ENCODE data around the gene THSD1.

The THSD1 gene

GRCh38 chr13:52385870-52386269 is 20.1 kb downstream of the THSD1 start (continued):
- no peak for TF ChIP-seq ZNF747 (tag by site-specific recombination; IDR thresholded peaks at IDR 0.05)
- no peak for TF ChIP-seq ZNF529 (tag by site-specific recombination; IDR thresholded peaks at IDR 0.05; ENCODE audit: insufficient replicate concordance)
- TF ChIP-seq ZNF670 (tag by site-specific recombination; IDR thresholded peaks at IDR 0.05; ENCODE audit: low read depth) = no peak
- TF ChIP-seq ZNF785 (tag by site-specific recombination; IDR thresholded peaks at IDR 0.05) = no peak
- TF ChIP-seq ZSCAN23 (tag by site-specific recombination; IDR thresholded peaks at IDR 0.05) = no peak
- TF ChIP-seq ZNF169 (tag by site-specific recombination; IDR thresholded peaks at IDR 0.05) = no peak

- H3K36me3 ChIP-seq (ENCODE audit: control insufficient read depth in 2 of 2, insufficient read depth in 1 of 2, low read length in 2 of 2) = no peaks in the 10 kb centered on the region
- H3K4me1 ChIP-seq (ENCODE audit: control insufficient read depth, insufficient read depth, low read length) = no peaks in the 10 kb centered on the region
- TF ChIP-seq OSR2 (tag by site-specific recombination; IDR thresholded peaks at IDR 0.05) (no peak), ZNF221 (tag by site-specific recombination; IDR thresholded peaks at IDR 0.05; ENCODE audit: borderline replicate concordance) (no peak), ZNF175 (tag by site-specific recombination; IDR thresholded peaks at IDR 0.05) (no peak), CTCF (tag by site-specific recombination; IDR thresholded peaks at IDR 0.05) (no peak), ZNF280D (tag by site-specific recombination; IDR thresholded peaks at IDR 0.05) (no peak), ZNF362 (tag by site-specific recombination; IDR thresholded peaks at IDR 0.05) (no peak), ZFP37 (tag by site-specific recombination; IDR thresholded peaks at IDR 0.05) (no peak), ZNF48 (tag by site-specific recombination; IDR thresholded peaks at IDR 0.05) (no peak), ZNF600 (tag by site-specific recombination; IDR thresholded peaks at IDR 0.05) (no peak), ZNF544 (tag by site-specific recombination; IDR thresholded peaks at IDR 0.05) (no peak), ZNF37A (tag by site-specific recombination; IDR thresholded peaks at IDR 0.05) (no peak)
- H3K4me3 ChIP-seq (ENCODE audit: low read depth, low read length) = no peak overlapping the region
- CTCF ChIA-PET = no interaction called here
- H3K27ac ChIP-seq (ENCODE audit: extremely low read depth, low read depth, low read length) = no peak overlapping the region
- H3K9me3 ChIP-seq (ENCODE audit: control insufficient read depth, insufficient read depth, low read depth, low read length) = no peaks in the 10 kb centered on the region
- POLR2A ChIA-PET = no interaction called here
Measured at GRCh38 chr13:52383366-52383765, 22.6 kb downstream of the THSD1 start.

- no peak overlapping the region for H3K4me3 ChIP-seq (ENCODE audit: low read depth, low read length)
- ChIA-PET CTCF (no interaction called here), POLR2A (no interaction called here)
- no peak overlapping the region for H3K27ac ChIP-seq (ENCODE audit: extremely low read depth, low read depth, low read length)
- H3K9me3 ChIP-seq (ENCODE audit: control insufficient read depth, insufficient read depth, low read depth, low read length) = no peaks in the 10 kb centered on the region
- no peaks in the 10 kb centered on the region for H3K4me1 ChIP-seq (ENCODE audit: control insufficient read depth, insufficient read depth, low read length)
- H3K36me3 ChIP-seq (ENCODE audit: control insufficient read depth in 2 of 2, insufficient read depth in 1 of 2, low read length in 2 of 2) = no peaks in the 10 kb centered on the region
- no peak for TF ChIP-seq ZNF221 (tag by site-specific recombination; IDR thresholded peaks at IDR 0.05; ENCODE audit: borderline replicate concordance)
- no peak for TF ChIP-seq ZNF624 (tag by site-specific recombination; IDR thresholded peaks at IDR 0.05)
- no peak for TF ChIP-seq SALL2 (tag by site-specific recombination; IDR thresholded peaks at IDR 0.05; ENCODE audit: borderline replicate concordance)
- no peak for TF ChIP-seq ZNF514 (tag by site-specific recombination; IDR thresholded peaks at IDR 0.05)
- TF ChIP-seq ZBTB8A (tag by site-specific recombination; IDR thresholded peaks at IDR 0.05) = no peak
- TF ChIP-seq ZNF148 (tag by site-specific recombination; IDR thresholded peaks at IDR 0.05; ENCODE audit: borderline replicate concordance) = no peak
- TF ChIP-seq GLI4 (tag by site-specific recombination; IDR thresholded peaks at IDR 0.05) = no peak
- no peak for TF ChIP-seq ZNF155 (tag by site-specific recombination; IDR thresholded peaks at IDR 0.05)
- TF ChIP-seq KLF10 (tag by site-specific recombination; IDR thresholded peaks at IDR 0.05) = no peak
Measured at GRCh38 chr13:52378312-52378711, 27.7 kb downstream of the THSD1 start.

All from HEK293 (cell line).